Measurements from ENCODE around the gene TBC1D22B. TPM values are rescaled to one million over a fixed set of nuclear protein-coding genes. Genes with fewer than 3 reads are reported as not detected.

Gene TBC1D22B
- total and polyA plus RNA-seq, 9 of the 15 experiments (the other 6 are each of a cell fraction or from before 2014, with no cell fraction given), result 4.8 to 24.2 (median 13.5) TPM

DNA sequence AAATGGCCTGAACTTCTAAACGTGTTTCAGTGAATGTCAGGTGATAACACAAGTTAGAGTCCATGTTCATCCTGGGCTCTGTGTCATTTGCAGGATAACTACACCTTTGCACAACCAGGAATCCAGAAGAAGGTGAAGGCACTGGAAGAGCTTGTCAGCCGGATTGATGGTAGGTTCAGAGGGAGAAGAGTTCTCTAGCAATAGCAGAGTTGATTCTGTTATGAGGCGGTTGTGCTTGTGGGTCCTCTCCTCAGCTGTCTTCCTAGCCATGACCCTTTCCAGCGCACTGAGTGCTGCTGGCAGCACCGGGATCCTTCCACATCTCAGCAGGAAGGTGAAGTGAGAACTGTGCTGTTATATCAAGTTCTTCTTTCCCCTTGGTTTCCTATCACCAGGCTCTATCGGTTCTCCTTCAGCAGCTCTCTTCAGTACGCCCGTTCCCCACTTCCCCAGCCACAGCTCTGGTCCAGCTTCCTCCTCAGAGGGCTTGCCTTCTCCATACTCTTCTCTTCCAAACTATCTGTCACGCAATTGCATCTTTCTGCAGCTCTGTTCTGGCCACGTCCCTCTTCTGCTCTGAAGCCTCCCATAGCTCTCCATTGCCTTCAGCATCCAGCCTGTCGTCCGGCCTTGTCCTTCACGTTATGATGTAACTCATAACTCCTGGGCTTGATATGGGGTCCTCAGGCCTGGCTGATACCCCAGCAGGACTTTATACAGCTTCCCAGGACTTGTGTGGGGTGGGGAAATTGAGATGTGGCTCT is 56.3 kb downstream of the TBC1D22B start (continued):
- TF ChIP-seq, protein P1, sequence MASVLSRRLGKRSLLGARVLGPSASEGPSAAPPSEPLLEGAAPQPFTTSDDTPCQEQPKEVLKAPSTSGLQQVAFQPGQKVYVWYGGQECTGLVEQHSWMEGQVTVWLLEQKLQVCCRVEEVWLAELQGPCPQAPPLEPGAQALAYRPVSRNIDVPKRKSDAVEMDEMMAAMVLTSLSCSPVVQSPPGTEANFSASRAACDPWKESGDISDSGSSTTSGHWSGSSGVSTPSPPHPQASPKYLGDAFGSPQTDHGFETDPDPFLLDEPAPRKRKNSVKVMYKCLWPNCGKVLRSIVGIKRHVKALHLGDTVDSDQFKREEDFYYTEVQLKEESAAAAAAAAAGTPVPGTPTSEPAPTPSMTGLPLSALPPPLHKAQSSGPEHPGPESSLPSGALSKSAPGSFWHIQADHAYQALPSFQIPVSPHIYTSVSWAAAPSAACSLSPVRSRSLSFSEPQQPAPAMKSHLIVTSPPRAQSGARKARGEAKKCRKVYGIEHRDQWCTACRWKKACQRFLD (CRISPR knock-in tag; IDR thresholded peaks at IDR 0.05), result no peak
- TF ChIP-seq MBD2 (IDR thresholded peaks at IDR 0.05; ENCODE audit: borderline replicate concordance, low read depth), result no peak
- TF ChIP-seq HDAC1 (IDR thresholded peaks at IDR 0.05), result peak in 1 of 2 experiments; percentile 9; a peak in 1 of 4 replicates
- TF ChIP-seq, protein P2, sequence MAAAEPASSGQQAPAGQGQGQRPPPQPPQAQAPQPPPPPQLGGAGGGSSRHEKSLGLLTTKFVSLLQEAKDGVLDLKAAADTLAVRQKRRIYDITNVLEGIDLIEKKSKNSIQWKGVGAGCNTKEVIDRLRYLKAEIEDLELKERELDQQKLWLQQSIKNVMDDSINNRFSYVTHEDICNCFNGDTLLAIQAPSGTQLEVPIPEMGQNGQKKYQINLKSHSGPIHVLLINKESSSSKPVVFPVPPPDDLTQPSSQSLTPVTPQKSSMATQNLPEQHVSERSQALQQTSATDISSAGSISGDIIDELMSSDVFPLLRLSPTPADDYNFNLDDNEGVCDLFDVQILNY (CRISPR knock-in tag; IDR thresholded peaks at IDR 0.05), result 0 out of 2 replicates have a peak, but pooled peaks have one; percentile 40
- no peak for TF ChIP-seq CC2D1A (IDR thresholded peaks at IDR 0.05)
- no peak for TF ChIP-seq SMAD2 (IDR thresholded peaks at IDR 0.05; ENCODE audit: low read depth, low read length)
- TF ChIP-seq TEAD1 (CRISPR knock-in tag; IDR thresholded peaks at IDR 0.05), result 0 out of 4 replicates have a peak, but pooled peaks of 1 of the 2 experiments have one; percentile 41
- 0 out of 2 replicates have a peak, but pooled peaks have one; percentile 54 for TF ChIP-seq FOXP1 (CRISPR knock-in tag; IDR thresholded peaks at IDR 0.05)
- no peak for TF ChIP-seq ARID1B (IDR thresholded peaks at IDR 0.05)
- TF ChIP-seq, protein P3, sequence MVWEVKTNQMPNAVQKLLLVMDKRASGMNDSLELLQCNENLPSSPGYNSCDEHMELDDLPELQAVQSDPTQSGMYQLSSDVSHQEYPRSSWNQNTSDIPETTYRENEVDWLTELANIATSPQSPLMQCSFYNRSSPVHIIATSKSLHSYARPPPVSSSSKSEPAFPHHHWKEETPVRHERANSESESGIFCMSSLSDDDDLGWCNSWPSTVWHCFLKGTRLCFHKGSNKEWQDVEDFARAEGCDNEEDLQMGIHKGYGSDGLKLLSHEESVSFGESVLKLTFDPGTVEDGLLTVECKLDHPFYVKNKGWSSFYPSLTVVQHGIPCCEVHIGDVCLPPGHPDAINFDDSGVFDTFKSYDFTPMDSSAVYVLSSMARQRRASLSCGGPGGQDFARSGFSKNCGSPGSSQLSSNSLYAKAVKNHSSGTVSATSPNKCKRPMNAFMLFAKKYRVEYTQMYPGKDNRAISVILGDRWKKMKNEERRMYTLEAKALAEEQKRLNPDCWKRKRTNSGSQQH (CRISPR knock-in tag; IDR thresholded peaks at IDR 0.05), result no peak
- TF ChIP-seq CREM (IDR thresholded peaks at IDR 0.05; ENCODE audit: low read depth), result no peak
- TF ChIP-seq, protein P4, sequence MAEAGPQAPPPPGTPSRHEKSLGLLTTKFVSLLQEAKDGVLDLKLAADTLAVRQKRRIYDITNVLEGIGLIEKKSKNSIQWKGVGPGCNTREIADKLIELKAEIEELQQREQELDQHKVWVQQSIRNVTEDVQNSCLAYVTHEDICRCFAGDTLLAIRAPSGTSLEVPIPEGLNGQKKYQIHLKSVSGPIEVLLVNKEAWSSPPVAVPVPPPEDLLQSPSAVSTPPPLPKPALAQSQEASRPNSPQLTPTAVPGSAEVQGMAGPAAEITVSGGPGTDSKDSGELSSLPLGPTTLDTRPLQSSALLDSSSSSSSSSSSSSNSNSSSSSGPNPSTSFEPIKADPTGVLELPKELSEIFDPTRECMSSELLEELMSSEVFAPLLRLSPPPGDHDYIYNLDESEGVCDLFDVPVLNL (CRISPR knock-in tag; IDR thresholded peaks at IDR 0.05; ENCODE audit: low read depth), result peak; percentile 27; the same call in 1 of the 2 replicates
- no peak for TF ChIP-seq JUND (IDR thresholded peaks at IDR 0.05; ENCODE audit: borderline replicate concordance, low read depth, low read length)
- TF ChIP-seq JUND (tag; IDR thresholded peaks at IDR 0.05; ENCODE audit: borderline replicate concordance, low read depth, low read length), result 0 out of 3 replicates have a peak, but pooled peaks have one; percentile 19
- TF ChIP-seq ZC3H11A (IDR thresholded peaks at IDR 0.05; ENCODE audit: low read depth, low read length), result no peak
- TF ChIP-seq, protein P5, sequence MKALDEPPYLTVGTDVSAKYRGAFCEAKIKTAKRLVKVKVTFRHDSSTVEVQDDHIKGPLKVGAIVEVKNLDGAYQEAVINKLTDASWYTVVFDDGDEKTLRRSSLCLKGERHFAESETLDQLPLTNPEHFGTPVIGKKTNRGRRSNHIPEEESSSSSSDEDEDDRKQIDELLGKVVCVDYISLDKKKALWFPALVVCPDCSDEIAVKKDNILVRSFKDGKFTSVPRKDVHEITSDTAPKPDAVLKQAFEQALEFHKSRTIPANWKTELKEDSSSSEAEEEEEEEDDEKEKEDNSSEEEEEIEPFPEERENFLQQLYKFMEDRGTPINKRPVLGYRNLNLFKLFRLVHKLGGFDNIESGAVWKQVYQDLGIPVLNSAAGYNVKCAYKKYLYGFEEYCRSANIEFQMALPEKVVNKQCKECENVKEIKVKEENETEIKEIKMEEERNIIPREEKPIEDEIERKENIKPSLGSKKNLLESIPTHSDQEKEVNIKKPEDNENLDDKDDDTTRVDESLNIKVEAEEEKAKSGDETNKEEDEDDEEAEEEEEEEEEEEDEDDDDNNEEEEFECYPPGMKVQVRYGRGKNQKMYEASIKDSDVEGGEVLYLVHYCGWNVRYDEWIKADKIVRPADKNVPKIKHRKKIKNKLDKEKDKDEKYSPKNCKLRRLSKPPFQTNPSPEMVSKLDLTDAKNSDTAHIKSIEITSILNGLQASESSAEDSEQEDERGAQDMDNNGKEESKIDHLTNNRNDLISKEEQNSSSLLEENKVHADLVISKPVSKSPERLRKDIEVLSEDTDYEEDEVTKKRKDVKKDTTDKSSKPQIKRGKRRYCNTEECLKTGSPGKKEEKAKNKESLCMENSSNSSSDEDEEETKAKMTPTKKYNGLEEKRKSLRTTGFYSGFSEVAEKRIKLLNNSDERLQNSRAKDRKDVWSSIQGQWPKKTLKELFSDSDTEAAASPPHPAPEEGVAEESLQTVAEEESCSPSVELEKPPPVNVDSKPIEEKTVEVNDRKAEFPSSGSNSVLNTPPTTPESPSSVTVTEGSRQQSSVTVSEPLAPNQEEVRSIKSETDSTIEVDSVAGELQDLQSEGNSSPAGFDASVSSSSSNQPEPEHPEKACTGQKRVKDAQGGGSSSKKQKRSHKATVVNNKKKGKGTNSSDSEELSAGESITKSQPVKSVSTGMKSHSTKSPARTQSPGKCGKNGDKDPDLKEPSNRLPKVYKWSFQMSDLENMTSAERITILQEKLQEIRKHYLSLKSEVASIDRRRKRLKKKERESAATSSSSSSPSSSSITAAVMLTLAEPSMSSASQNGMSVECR (CRISPR knock-in tag; IDR thresholded peaks at IDR 0.05), result peak; percentile 51
- 0 out of 2 replicates have a peak, but pooled peaks have one; percentile 4 for TF ChIP-seq CEBPG (CRISPR knock-in tag; IDR thresholded peaks at IDR 0.05)
- no peak for TF ChIP-seq CEBPG (tag; conservative IDR thresholded peaks at IDR 0.05 in 1 of 2, IDR thresholded peaks at IDR 0.05 in 1 of 2)
